ENCODE measurements around the gene CHRNB2.

CHRNB2 gene

GRCh38 chr1:154581766-154582165, 14.2 kb downstream of the CHRNB2 start:
- no peak for DNase-seq

GRCh38 chr1:154582885-154583284, 15.3 kb downstream of the CHRNB2 start:
- no peak for DNase-seq

- DNase-seq = no peak
Observed at GRCh38 chr1:154583773-154584172, 16.2 kb downstream of the CHRNB2 start.

GRCh38 chr1:154584267-154584994, 16.9 kb downstream of the CHRNB2 start:
- DNase-seq = no peak

- no peak for DNase-seq
Observed at GRCh38 chr1:154586231-154586630, 18.7 kb downstream of the CHRNB2 start.

GRCh38 chr1:154586641-154587040, 19.1 kb downstream of the CHRNB2 start:
- DNase-seq = no peak

- DNase-seq = no peak
Observed at GRCh38 chr1:154589780-154590179, 22.2 kb downstream of the CHRNB2 start.

- no peak for DNase-seq
Observed at GRCh38 chr1:154590756-154591155, 23.2 kb downstream of the CHRNB2 start.

GRCh38 chr1:154591206-154591605, 23.6 kb downstream of the CHRNB2 start:
- DNase-seq = no peak

- DNase-seq = no peak
Observed at GRCh38 chr1:154593390-154593789, 25.8 kb downstream of the CHRNB2 start.

- no peak for DNase-seq
Observed at GRCh38 chr1:154594811-154595210, 27.2 kb downstream of the CHRNB2 start.

GRCh38 chr1:154595621-154596020, 28.0 kb downstream of the CHRNB2 start:
- no peak for DNase-seq

- no peak for DNase-seq
Observed at GRCh38 chr1:154598871-154599635, 31.5 kb downstream of the CHRNB2 start.

- no peak for DNase-seq
Observed at GRCh38 chr1:154599658-154600057, 32.1 kb downstream of the CHRNB2 start.

- no peak for DNase-seq
Observed at GRCh38 chr1:154603317-154603716, 35.7 kb downstream of the CHRNB2 start.

GRCh38 chr1:154605534-154605933, 38.0 kb downstream of the CHRNB2 start:
- no peak for DNase-seq

GRCh38 chr1:154607106-154607608, 39.6 kb downstream of the CHRNB2 start:
- peak; percentile 34 for DNase-seq

- peak; percentile 97 for DNase-seq
Observed at GRCh38 chr1:154607609-154608396, 40.2 kb downstream of the CHRNB2 start, which contains the start of gene ADAR. ADAR (minus strand) TSS chr1:154608186; CDS start chr1:154608006, 180 bp downstream.

- DNase-seq = no peak
Observed at GRCh38 chr1:154608397-154609270, 41.1 kb downstream of the CHRNB2 start.

GRCh38 chr1:154609398-154610380, 42.1 kb downstream of the CHRNB2 start:
- DNase-seq = no peak

All from MV-4-11 (cell line).